Activated T-helper 17 cell treated with anti-CD3 and anti-CD28 coated beads, Interleukin-2, amount 50 U/mL, for 72 hours (primary cell): ENCODE measurements around the gene ATG7. TPM values are rescaled to one million over a fixed set of nuclear protein-coding genes. Genes with fewer than 3 reads are reported as not detected.
A peak's percentile ranks its signal among the peaks of the same experiment; 100 is the strongest.
"Not testable (repeated sequence)": the region's sequence is repeated elsewhere in the genome, so short reads cannot be mapped to it uniquely, and the experiment has no call there.

ENCODE experiments used
- ATAC-seq: fragments of 150-1000 bp; cut with Tn5 transposase; replicated peaks from 2 replicates; pipeline ENCODE4 v1.10.0; 2021; ENCODE audit warnings: mild to moderate bottlenecking, moderate library complexity
- H3K27ac Mint-ChIP-seq: one replicate; pipeline ENCODE4 v1.8.0; 2022; ENCODE audit warnings: mixed read lengths
- H3K27me3 Mint-ChIP-seq: one replicate; pipeline ENCODE4 v1.8.0; 2022; ENCODE audit warnings: mixed read lengths
- H3K36me3 Mint-ChIP-seq: one replicate; pipeline ENCODE4 v1.8.0; 2022; ENCODE audit warnings: low read depth, mild to moderate bottlenecking, mixed read lengths
- H3K4me1 Mint-ChIP-seq: one replicate; pipeline ENCODE4 v1.8.0; 2022; ENCODE audit warnings: mixed read lengths
- H3K4me3 Mint-ChIP-seq: one replicate; pipeline ENCODE4 v1.8.0; 2022; ENCODE audit warnings: mild to moderate bottlenecking, mixed read lengths
- H3K9me3 Mint-ChIP-seq: one replicate; pipeline ENCODE4 v1.8.0; 2022; ENCODE audit warnings: mixed read lengths
- total RNA-seq, 2 donors: library from RNA; stranded (reverse); gene quantifications; one replicate each; pipeline ENCODE4 v1.2.3, GENCODE V29; 2022

Gene ATG7
- total RNA-seq, 2 donors from 2014 or later, result 34.6 to 37.7 TPM

DNA sequence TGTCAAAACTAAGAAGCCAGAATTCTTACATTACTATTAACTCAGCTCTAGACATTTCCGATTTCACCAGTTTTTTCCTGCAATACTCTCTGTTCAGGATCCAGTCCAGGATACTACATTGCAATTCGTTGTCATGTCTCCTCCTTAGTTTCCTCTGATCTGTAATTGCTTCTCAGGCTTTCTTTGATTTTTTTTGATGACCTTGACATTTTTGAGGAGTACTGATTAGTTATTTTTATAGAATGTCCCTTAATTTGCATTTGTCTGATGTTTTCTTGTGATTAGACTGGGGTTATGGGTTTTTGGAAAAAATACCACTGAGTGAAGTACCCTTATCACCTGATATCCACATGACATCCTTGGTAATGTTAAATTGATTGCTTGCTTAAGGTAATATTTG lies 57.6 kb downstream of the ATG7 start:
- Mint-ChIP-seq H3K4me1 (peaks cover 9% of the 10 kb centered on the region), H3K27ac (no peak overlapping the region), H3K27me3 (no peaks in the 10 kb centered on the region), H3K4me3 (no peak overlapping the region), H3K36me3 (peaks cover 77% of the 10 kb centered on the region), H3K9me3 (no peaks in the 10 kb centered on the region)
- no peak for ATAC-seq

DNA sequence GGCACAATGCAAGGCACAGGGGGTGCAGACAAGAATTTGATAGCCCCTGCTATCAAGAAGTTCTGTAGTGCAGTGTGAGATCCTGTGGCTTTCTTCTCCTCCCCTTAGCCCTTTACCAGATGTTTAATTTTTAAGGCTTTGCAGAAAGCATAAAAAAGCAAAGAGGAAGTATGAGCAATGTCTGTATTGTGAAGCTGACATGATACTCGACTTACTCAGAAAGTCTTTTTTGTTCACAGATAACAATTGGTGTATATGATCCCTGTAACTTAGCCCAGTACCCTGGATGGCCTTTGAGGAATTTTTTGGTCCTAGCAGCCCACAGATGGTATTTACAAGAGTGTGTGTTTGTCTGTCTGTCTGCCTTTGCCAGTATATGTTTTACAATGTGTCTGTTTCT lies 58.9 kb downstream of the ATG7 start:
- ATAC-seq, result peak; percentile 53
- Mint-ChIP-seq H3K27me3 (no peaks in the 10 kb centered on the region), H3K27ac (peak overlapping the region; percentile 37), H3K36me3 (peaks cover 70% of the 10 kb centered on the region), H3K9me3 (no peaks in the 10 kb centered on the region), H3K4me1 (peaks cover 9% of the 10 kb centered on the region), H3K4me3 (no peak overlapping the region)

DNA sequence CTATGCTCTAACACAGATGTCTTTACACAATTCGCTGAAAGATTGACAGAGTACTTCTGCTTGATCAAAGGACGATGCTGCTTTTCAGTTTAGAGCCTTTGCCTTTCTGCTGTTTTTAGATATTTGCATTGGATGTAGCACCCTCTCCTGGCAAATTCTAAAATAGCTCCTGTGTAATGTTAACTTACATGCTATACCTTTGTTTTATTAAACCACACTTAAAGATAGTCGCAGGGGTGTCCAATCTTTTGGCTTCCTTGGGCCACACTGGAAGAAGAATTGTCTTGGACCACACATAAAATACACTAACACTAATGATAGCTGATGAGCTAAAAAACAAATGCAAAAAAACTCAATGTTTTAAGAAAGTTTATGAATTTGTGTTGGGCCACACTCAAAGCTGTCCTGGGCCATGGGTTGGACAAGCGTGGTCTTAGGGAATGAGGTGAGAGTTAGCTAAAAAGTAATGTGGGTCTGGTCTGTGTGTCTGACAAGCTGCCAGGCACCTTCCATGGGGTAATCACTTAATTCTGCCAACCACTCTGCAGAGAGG lies 62.9 kb downstream of the ATG7 start:
- H3K27me3 Mint-ChIP-seq, result no peaks in the 10 kb centered on the region
- no peaks in the 10 kb centered on the region for H3K4me1 Mint-ChIP-seq
- H3K4me3 Mint-ChIP-seq, result no peak overlapping the region
- peak; percentile 74 for ATAC-seq
- peaks cover 38% of the 10 kb centered on the region for H3K36me3 Mint-ChIP-seq
- no peak overlapping the region for H3K27ac Mint-ChIP-seq
- no peaks in the 10 kb centered on the region for H3K9me3 Mint-ChIP-seq

DNA sequence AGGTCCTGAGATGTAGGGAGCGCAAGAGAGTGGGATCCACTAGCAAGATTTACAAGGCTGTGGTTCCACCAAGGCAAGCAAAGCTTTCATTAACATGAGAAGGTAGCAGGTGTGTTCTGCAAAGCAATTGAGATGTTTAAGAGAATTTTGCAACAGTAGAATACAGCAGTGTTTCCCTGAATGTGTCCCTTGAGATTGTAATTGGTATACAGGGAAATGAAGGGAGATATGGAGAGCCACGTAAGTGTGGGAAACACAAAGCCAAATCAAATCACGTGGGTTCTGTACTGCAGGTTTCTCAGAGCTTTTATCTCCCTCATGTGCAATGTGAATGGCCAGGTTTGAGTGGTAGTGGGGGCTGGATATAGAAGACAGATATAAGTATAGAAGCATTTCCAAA lies 67.3 kb downstream of the ATG7 start:
- Mint-ChIP-seq H3K9me3 (no peaks in the 10 kb centered on the region), H3K4me1 (no peaks in the 10 kb centered on the region), H3K27ac (peak overlapping the region; percentile 10), H3K27me3 (no peaks in the 10 kb centered on the region), H3K36me3 (peaks cover 42% of the 10 kb centered on the region), H3K4me3 (no peak overlapping the region)
- no peak for ATAC-seq

DNA sequence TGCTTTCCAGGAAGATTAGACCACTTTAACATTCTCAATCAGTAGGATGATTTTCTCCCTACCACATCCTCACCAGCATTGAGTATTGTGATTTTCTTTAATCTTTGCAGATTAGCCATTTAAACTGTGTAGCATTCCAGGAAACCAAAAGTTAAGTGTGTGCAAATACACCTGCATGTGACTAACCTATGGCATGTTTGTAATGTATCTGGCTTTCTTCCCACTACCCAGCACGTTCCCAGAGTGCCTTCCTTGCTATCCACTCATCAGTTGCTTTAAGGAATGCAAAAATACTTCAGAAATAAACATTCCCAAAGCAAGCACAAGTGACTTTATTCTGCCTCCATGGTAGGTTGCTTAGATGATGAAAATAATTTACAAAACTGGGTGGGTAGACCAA lies 74.2 kb downstream of the ATG7 start:
- no peak overlapping the region for H3K4me3 Mint-ChIP-seq
- H3K4me1 Mint-ChIP-seq, result no peaks in the 10 kb centered on the region
- H3K36me3 Mint-ChIP-seq, result peaks cover 92% of the 10 kb centered on the region
- H3K27me3 Mint-ChIP-seq, result no peaks in the 10 kb centered on the region
- no peak overlapping the region for H3K27ac Mint-ChIP-seq
- ATAC-seq, result no peak
- H3K9me3 Mint-ChIP-seq, result no peaks in the 10 kb centered on the region

DNA sequence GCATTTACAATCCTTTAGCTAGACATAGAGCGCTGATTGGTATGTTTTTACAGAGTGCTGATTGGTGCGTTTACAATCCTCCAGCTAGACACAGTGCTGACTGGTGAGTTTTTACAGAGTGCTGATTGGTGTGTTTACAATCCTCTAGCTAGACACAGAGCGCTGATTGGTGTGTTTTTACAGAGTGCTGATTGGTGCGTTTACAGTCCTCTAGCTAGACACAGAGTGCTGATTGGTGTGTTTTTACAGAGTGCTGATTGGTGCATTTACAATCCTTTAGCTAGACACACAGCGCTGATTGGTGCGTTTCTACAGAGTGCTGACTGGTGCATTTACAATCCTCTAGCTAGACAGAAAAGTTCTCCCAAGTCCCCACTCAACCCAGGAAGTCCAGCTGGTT lies 76.7 kb downstream of the ATG7 start:
- not testable (repeated sequence) for H3K9me3 Mint-ChIP-seq, H3K4me1 Mint-ChIP-seq, H3K27ac Mint-ChIP-seq, H3K27me3 Mint-ChIP-seq, H3K4me3 Mint-ChIP-seq, ATAC-seq
- H3K36me3 Mint-ChIP-seq, result peaks cover 90% of the 10 kb centered on the region

DNA sequence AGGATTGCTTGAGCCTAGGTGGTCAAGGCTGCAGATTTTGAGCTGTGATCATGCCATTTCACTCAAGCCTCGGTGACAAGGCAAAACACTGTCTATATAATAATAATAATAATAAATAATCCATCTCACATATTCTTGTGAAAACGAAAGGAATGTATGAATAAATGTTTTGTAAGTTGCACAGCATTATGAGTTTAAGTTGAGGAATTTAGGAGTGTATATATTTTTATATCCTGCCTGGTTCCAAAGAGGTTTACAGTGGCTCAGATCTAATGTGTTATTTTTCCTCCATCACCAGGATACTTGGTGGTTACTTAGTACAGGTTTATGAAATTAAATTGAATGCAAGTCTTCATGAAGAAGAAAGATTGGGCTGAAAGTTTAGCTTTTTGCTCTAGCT lies 77.2 kb downstream of the ATG7 start:
- Mint-ChIP-seq H3K36me3 (peaks cover 87% of the 10 kb centered on the region), H3K9me3 (no peaks in the 10 kb centered on the region), H3K27me3 (no peaks in the 10 kb centered on the region), H3K4me1 (no peaks in the 10 kb centered on the region), H3K27ac (no peak overlapping the region), H3K4me3 (no peak overlapping the region)
- ATAC-seq, result no peak

DNA sequence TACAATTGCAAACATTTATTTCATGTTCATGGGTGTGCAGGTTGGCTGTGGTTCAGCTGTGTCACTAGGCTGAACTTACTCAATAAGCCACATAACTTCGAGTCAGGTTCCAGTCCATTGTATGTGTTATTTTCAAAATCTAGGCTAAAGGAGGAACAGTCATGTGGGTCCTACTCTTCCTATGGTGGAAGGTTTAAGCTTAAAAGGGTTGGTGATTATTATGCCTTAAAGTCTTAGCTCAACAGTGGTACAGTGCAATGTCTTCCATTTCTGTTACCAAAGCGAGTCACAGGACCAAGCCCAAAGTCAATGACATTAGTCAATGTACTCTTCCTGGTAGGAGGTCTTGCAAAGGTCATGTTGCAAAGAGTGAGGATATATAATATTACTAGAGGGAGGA lies 78.2 kb downstream of the ATG7 start:
- Mint-ChIP-seq H3K36me3 (peaks cover 84% of the 10 kb centered on the region), H3K4me3 (no peak overlapping the region), H3K4me1 (no peaks in the 10 kb centered on the region), H3K27me3 (no peaks in the 10 kb centered on the region), H3K9me3 (no peaks in the 10 kb centered on the region), H3K27ac (no peak overlapping the region)
- no peak for ATAC-seq

DNA sequence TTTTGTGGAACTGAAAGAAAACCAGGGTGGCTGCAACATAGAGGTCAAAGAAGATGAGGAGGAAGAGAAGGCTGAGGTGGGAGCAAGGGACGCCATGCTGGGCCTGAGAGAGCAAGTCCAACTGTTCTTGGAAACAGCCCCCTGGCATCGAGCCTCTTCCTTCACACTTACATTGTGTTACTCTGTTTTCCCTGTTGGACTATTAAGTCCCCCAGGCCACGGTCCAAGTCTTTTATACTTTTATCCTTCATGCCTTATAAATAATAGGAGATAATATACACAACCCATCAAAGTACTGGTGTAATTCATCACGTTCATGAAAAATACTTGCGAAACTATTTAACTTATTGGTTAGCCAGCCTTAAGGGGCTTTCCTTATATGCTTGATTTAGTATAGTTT lies 79.3 kb downstream of the ATG7 start:
- peaks cover 77% of the 10 kb centered on the region for H3K36me3 Mint-ChIP-seq
- no peak for ATAC-seq
- H3K27me3 Mint-ChIP-seq, result no peaks in the 10 kb centered on the region
- no peaks in the 10 kb centered on the region for H3K4me1 Mint-ChIP-seq
- no peak overlapping the region for H3K27ac Mint-ChIP-seq
- no peaks in the 10 kb centered on the region for H3K9me3 Mint-ChIP-seq
- no peak overlapping the region for H3K4me3 Mint-ChIP-seq

DNA sequence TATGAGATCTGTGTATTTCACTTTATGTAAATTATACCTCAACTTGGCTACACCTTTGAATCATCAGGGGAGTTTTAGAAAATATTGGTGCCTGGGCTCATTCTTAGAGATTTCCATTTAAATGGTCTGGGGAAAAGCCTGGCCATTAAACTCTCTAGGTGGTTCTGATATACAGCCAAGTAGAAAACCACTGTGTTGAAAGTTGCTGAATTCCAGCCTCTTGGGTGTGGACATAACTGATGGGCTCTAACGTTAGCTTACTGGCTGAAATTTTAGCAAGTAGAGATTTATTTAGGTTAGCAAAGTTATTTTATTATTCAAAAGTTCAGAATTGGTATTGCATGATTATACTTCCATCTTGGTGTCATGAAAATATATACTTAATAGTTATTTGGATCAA lies 84.1 kb downstream of the ATG7 start:
- Mint-ChIP-seq H3K4me1 (no peaks in the 10 kb centered on the region), H3K4me3 (no peak overlapping the region), H3K36me3 (peaks cover 75% of the 10 kb centered on the region), H3K27ac (no peak overlapping the region), H3K27me3 (no peaks in the 10 kb centered on the region), H3K9me3 (no peaks in the 10 kb centered on the region)
- ATAC-seq, result no peak

DNA sequence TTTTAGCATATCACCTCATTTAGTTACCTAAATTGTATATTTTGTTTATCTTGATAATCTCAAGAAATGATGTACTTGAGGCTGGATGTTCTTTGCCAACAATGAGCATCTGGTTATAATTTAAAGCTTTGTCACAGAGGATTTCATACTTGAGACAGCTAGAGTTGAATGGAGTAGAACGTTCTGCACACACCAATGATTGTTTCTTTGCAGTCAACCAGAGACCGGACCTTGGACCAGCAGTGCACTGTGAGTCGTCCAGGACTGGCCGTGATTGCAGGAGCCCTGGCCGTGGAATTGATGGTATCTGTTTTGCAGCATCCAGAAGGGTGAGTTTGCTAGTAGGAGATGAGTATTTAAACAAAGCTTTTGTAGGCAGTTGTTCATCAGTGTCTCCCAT lies 90.4 kb downstream of the ATG7 start:
- Mint-ChIP-seq H3K9me3 (no peaks in the 10 kb centered on the region), H3K4me1 (no peaks in the 10 kb centered on the region), H3K36me3 (peaks cover 100% of the 10 kb centered on the region), H3K4me3 (no peak overlapping the region), H3K27me3 (no peaks in the 10 kb centered on the region), H3K27ac (peak overlapping the region; percentile 31)
- peak; percentile 21 for ATAC-seq

DNA sequence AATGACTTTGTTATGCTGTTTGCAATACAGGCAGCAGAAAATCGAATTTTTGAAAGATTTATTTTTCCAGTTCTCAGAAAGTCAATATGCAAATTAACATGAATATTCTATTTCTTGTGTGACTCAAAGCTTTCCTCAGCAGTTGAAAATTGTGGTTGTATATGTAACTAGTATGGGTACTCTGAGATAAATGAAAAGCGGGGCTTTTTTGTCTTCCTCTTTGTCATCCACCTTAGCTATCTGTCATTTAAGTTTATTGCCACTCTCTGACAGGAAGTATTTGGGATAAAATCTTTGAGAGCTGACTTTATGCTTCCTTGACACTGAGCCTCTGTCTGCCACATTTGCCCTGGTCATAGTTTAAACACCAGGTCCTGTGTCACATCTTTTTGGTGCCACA lies 91.5 kb downstream of the ATG7 start:
- Mint-ChIP-seq H3K27me3 (no peaks in the 10 kb centered on the region), H3K4me3 (no peak overlapping the region), H3K27ac (peak overlapping the region; percentile 51), H3K9me3 (no peaks in the 10 kb centered on the region), H3K4me1 (no peaks in the 10 kb centered on the region), H3K36me3 (peaks cover 97% of the 10 kb centered on the region)
- peak; percentile 91 for ATAC-seq

DNA sequence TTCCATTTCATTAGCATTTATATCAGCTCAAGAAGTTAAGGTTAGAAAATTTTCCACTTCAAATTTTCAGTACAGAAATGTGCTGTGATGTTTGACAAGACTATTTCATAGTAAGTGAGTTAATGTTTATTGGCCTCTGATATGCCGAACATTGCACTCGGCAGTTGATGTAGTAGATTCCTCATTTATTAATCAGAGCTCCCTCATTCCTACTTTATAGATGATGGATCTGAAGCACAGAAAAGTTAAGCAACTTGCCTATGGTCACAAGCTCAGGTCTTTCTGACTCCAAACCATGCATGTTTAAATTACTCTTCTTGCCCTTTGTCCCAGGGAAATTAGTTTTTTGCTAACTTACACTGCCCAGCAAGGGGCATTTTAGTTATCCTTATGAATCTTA lies 92.0 kb downstream of the ATG7 start:
- H3K36me3 Mint-ChIP-seq, result peaks cover 97% of the 10 kb centered on the region

DNA sequence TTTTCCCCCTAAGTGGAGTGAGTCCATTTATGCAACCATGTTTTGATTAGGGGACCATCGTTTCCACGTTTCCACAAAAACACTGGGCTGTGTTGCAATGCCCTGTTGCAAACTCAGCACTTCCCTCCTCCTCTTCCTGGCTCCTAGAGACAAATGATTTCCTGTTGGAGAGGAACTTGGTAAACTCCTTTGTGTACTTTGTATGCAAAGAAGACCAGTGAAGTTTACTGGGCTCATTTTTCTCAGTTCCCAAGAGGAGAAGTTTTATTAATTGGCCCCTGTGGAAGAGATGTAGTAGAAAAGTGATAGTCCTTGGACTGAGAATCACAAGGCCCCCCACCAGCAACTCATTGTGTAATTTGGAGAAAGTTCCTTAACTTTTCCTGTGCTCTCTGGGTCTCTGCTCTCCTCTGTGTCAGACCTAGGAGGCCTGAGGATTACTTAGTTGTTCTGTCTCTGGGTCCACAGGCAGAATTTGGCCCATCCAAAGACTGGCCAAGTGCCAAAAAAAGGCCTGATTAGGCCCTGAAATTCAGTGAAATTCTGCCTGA lies 95.0 kb downstream of the ATG7 start:
- Mint-ChIP-seq H3K27me3 (no peaks in the 10 kb centered on the region), H3K9me3 (no peaks in the 10 kb centered on the region), H3K4me1 (no peaks in the 10 kb centered on the region), H3K27ac (no peak overlapping the region), H3K36me3 (peaks cover 77% of the 10 kb centered on the region), H3K4me3 (no peak overlapping the region)
- ATAC-seq, result no peak

More for the DNA sequence above, 92.0 kb downstream of the ATG7 start:
- Mint-ChIP-seq H3K9me3 (no peaks in the 10 kb centered on the region), H3K27me3 (no peaks in the 10 kb centered on the region), H3K27ac (peak overlapping the region; percentile 51), H3K4me1 (no peaks in the 10 kb centered on the region), H3K4me3 (no peak overlapping the region)
- no peak for ATAC-seq

DNA sequence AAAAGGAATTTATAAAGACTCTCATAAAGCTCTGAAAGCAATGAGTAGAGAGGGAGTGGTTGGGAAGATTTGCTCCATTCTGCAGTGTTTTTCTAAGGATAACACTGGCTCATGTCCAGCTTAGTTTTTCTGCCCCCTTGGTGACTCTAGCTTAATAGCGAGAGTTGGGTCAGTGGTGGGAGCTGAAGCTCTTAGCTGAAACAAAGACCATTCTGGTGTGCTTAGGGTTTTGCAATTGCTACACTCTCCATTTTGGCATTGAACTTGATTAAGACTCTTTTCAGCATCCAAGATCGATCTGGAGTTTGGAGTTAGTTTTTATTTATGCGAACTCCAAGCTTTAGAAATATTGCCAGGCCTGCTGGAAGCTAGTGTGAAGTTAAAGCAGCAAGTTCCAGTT lies 98.0 kb downstream of the ATG7 start:
- Mint-ChIP-seq H3K27ac (peak overlapping the region; percentile 20), H3K4me3 (no peak overlapping the region), H3K36me3 (peaks cover 67% of the 10 kb centered on the region), H3K4me1 (no peaks in the 10 kb centered on the region), H3K9me3 (no peaks in the 10 kb centered on the region), H3K27me3 (no peaks in the 10 kb centered on the region)
- ATAC-seq, result no peak

DNA sequence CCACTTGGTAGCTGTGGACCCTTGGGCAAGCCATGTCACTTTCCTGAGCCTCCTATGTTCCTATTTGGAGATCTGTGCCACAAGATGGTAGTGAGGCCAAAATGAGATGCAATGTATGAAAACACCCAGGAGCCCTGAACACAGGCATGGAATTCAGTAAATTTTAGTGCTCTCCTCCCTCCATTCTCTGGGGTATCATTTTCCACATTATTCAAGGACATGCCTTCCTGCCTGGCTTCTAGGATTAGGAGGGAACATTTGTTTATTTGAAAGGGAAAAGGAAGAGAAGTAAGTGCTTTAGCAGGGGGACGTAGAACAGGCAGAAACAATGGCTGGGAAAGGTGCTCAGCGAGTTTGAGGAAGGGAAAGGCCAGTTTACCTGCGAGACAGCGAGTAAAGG lies 98.8 kb downstream of the ATG7 start:
- H3K4me3 Mint-ChIP-seq, result no peak overlapping the region
- H3K27ac Mint-ChIP-seq, result peak overlapping the region; percentile 9
- no peaks in the 10 kb centered on the region for H3K4me1 Mint-ChIP-seq
- H3K27me3 Mint-ChIP-seq, result no peaks in the 10 kb centered on the region
- ATAC-seq, result no peak
- peaks cover 59% of the 10 kb centered on the region for H3K36me3 Mint-ChIP-seq
- H3K9me3 Mint-ChIP-seq, result no peaks in the 10 kb centered on the region
